G401.6 (cell line): Measurements from ENCODE around the gene EPHA5.

Experiments
- FAIRE-seq: peaks from 2 replicates; lab custom pipeline; 2012; peaks lifted over from hg19 to GRCh38; lab: Jason Lieb, UNC

Gene EPHA5

GRCh38 chr4:65482410-65482809, 187.9 kb downstream of the EPHA5 start:
- FAIRE-seq = no peak

GRCh38 chr4:65472531-65472930, 197.8 kb downstream of the EPHA5 start:
- no peak for FAIRE-seq

GRCh38 chr4:65467068-65467680, 203.1 kb downstream of the EPHA5 start:
- no peak for FAIRE-seq

- FAIRE-seq = no peak
Observed at GRCh38 chr4:65461781-65462180, 208.5 kb downstream of the EPHA5 start.

GRCh38 chr4:65457011-65457410, 213.3 kb downstream of the EPHA5 start:
- FAIRE-seq = no peak

DNA sequence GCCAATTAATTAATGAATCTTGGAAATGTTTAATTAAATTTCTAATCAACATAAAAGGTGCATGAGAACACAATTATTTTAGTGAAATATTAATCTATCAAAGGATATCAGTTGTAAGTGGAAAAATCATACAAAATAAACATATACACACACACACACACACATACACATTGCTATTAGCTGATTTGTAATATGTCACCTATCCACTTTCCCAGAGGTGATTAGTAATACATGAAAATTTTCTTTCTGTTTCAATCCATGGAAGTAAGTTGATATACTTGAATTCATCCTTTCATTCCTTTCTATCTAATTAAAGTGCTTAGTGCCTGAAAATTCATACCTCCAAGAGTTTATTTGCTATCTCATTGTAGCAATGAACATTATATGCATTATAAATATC, 213.7 kb downstream of the EPHA5 start:
- FAIRE-seq = no peak

DNA sequence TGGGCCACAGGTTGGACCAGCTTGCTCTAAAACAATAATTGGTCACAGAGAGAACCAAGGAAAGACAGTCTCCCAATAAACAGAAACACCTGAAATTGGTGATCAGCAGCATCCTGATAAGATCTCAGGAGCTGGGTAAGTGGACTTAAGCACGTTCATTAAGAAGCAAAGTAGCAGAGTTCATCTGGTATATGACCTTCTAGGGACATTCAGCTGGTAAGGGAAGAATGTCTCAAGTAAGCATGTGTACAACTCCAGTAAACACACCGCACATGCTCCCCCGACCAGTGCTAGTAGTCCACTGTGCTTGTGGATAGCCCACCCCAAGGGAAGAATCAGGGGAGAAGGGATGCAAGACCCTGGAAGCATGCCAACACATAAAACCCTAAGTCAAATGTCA, 216.9 kb downstream of the EPHA5 start:
- no peak for FAIRE-seq

- FAIRE-seq = no peak
Observed at GRCh38 chr4:65450899-65451298, 219.4 kb downstream of the EPHA5 start.

DNA sequence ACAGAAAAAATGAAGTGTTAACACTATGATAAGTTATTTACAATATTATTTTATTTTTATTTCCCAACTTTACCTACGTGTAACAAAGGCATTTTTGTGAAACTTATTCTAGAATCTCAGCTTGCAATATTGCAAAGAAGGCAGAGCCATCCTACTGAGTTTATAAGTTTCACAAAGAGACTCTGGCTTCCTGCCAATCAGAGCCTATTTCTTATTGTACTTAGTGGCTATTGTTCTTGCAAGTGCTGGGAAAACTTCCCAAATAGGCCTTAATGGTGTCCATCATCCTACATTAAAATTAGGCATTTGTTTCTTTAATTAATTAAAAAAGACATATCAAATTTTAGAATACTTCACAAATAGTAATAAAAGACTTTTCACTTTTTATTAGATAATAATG, 233.2 kb downstream of the EPHA5 start:
- FAIRE-seq = no peak

GRCh38 chr4:65422109-65422508, 248.2 kb downstream of the EPHA5 start:
- no peak for FAIRE-seq

GRCh38 chr4:65420036-65420435, 250.3 kb downstream of the EPHA5 start:
- FAIRE-seq = no peak

DNA sequence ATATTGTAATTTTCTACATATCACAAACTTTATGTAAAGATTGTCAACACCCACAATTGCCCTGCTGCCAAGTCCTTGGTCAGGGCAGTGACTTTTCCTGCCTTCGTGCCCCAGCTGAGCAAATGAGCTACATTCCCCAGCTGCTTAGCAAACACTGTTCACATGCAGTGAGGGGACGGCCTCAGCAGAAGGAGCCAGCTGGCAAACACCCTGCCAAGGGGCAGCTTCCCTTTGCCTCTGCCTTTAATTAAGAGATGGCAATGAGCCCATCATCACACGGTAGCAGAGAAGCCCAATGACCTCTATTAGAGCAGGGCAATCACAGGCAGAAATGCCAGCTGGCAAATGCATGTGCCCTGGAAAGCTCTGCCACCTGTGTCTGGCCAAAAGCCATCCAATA, 253.4 kb downstream of the EPHA5 start:
- no peak for FAIRE-seq

DNA sequence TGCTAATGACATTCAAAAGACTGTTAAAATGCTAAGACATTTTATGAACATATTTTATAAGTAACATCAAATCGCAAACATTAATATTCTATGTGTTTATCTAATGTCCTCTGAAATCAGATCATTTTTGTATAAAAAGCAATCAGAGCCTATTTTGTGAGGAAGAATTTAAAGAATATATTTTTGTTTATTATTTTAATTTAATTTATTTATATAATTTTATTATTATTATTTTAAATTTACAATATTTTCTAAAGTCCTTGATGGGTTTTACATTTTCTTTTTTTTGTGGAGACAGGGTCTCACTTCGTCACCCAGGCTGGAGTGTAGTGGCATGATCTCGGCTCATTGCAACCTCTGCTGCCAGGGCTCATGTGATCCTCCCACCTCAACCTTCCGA, 262.8 kb downstream of the EPHA5 start:
- peak; percentile 66 for FAIRE-seq

DNA sequence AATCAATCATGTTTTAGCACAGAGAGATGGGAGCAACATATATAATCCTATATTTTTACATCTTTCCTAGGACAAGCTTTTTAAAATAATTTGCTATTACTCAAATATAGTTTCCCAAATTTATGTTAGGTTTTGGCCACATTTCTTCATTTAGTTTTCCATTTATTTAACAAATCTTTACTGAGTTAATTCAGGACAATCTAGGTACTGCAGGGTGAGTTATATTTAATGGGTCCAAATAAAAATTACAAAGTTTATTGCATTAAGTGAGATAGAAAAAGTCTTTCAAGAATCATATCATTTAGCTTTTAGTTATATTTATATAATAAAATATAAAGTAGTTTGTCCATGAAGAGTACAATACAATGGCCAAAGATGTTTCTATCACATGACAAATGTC, 269.2 kb downstream of the EPHA5 start:
- peak; percentile 33 for FAIRE-seq

- no peak for FAIRE-seq
Observed at GRCh38 chr4:65399084-65399483, 271.2 kb downstream of the EPHA5 start.

GRCh38 chr4:65393078-65393477, 277.2 kb downstream of the EPHA5 start:
- FAIRE-seq = no peak

- FAIRE-seq = no peak
Observed at GRCh38 chr4:65392488-65392887, 277.8 kb downstream of the EPHA5 start.

DNA sequence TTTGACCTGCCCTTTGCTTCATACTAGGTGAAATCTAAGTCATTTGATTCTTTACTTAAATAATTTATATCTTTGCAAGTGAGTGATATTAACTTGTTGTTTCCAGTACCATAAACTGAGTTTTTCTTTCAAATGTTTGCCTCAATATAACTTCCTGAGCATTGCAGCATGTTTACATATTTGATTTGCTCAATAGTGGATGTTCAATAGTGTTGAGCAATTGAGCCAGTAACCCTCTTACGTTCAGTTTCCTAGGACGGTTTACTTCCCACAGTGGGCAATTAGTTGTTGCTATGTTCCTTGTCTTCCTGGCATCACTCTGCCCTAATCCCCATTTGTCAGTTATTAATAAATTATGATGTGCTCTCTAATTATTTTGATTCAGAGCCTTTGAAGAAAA, 278.5 kb downstream of the EPHA5 start:
- FAIRE-seq = no peak

DNA sequence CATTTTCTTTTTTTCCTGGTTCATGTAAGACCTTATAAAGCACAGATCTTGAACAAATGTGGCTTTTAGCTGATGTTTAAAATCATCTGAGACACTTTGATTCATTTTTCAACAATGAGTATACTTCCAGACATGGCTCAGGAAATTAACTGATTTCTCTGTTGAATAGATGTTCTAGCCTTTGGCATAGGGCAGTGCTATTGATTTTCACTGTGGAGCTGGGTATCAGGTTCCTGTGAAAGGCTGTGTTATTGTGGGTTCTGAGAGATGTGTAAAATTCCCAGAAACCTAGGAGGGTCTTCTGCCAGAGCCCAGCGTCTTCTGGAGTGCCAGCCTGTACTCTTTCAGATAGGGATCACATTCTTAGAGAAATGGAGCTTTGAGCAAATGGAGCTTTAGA, 278.9 kb downstream of the EPHA5 start:
- FAIRE-seq = no peak

- no peak for FAIRE-seq
Observed at GRCh38 chr4:65386927-65387326, 283.4 kb downstream of the EPHA5 start.

- FAIRE-seq = no peak
Observed at GRCh38 chr4:65383589-65384305, 286.5 kb downstream of the EPHA5 start.

GRCh38 chr4:65381648-65382047, 288.6 kb downstream of the EPHA5 start:
- no peak for FAIRE-seq

GRCh38 chr4:65370709-65371108, 299.6 kb downstream of the EPHA5 start:
- no peak for FAIRE-seq

DNA sequence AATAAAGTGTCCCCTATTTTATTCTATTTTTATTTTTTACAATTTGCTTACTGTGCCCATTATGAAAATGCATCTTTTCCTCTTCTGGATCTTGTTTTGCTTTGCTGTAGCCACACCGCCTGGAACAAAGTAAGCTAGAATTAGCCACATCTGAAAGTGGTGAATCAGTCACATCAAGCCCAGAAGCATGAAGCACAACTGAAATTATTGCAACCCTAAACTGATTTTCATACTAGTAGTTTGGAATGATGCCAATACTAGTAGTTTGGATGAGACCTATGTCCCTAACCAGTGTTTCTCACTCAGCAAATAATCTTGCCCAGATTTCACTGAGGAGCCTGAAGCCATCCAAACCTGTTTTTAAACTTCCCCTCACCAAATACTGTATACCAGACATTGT, 303.0 kb downstream of the EPHA5 start:
- no peak for FAIRE-seq
